Coronary artery (tissue), 2 donors: ENCODE results near the gene SLC26A3.

Source experiments
- DNase-seq: peaks from one replicate; pipeline ENCODE4 v3.0.0-alpha.2; 2017; ENCODE audit warnings: low spot score
- H3K27ac ChIP-seq, 2 donors: fragments of 200-600 bp; sonication (generic); one replicate each; pipeline ENCODE4 v1.5.1; 2016 to 2019
- H3K4me3 ChIP-seq: fragments of 200-600 bp; sonication (generic); 2 replicates; pipeline ENCODE4 v1.5.1; 2016; ENCODE audit warnings: mild to moderate bottlenecking, moderate library complexity
- CTCF ChIP-seq: fragments of 200-600 bp; sonication (generic); IDR thresholded peaks from one replicate; pipeline ENCODE4 v1.5.1; 2019; ENCODE audit warnings: antibody characterized with exemption

SLC26A3 gene

DNA sequence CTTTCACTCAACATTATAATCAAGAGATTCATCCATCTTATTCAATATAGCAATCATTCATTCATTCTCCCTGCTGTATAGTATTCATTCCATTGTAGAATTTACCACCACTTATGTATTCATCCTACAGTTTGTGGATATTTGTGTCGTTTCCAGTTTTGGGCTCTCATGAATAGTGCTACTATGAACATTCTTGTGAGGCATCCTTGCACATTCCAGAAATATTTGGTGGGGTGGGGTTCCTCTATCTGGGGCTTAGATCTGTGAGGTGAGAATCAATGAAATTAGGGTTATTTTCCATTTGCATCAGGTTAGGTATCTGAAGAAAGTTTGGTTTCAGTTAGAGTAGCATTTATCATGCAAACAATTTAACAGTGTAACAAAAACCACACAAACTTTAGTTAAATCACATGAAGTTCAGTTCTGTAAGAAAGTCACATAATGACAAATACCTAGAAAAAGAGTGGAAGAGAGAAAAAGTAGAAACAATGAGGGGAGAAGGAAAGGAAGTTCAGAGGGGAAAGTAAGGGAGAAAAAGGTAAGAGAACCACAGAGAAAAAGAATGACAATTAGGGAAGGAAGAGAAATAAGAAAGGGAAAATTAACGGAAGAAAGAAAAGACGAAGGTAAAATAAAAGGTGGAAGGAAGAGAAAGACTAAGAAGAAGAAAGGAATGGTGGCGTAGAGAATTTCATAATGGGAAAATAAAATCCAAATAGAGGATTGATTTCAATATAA is 84.4 kb downstream of the SLC26A3 start:
- Histone ChIP-seq H3K27ac (no peak overlapping the region), H3K4me3 (no peak overlapping the region)
- no peak for TF ChIP-seq CTCF
- DNase-seq = no peak

GRCh38 chr7:107715531-107715930 is 87.5 kb downstream of the SLC26A3 start:
- no peak for TF ChIP-seq CTCF
- DNase-seq = no peak
- Histone ChIP-seq H3K27ac (no peak overlapping the region), H3K4me3 (no peak overlapping the region)
